GM10248 (cell line): ENCODE measurements around the gene G2E3.

Experiments
- CTCF ChIA-PET: fragments of 300-600 bp; sonication (Branson Sonifier 250); formaldehyde crosslinking; extraction: SDS; loops from one replicate; lab custom pipeline; 2021; ENCODE audit warnings: antibody characterized with exemption; lab: Yijun Ruan, JAX
- POLR2A ChIA-PET: fragments of 350-650 bp; sonication (Branson Sonifier 250); formaldehyde crosslinking; extraction: SDS; loops from one replicate; lab custom pipeline; 2020; ENCODE audit warnings: antibody characterized with exemption; lab: Yijun Ruan, JAX
- DNase-seq: peaks from one replicate; pipeline ENCODE4 v3.0.0; 2012; ENCODE audit errors: extremely low spot score
- TF ChIP-seq, protein P1 (sequence below): IDR thresholded peaks from 2 replicates; pipeline ENCODE4 v1.5.1; 2012; ENCODE audit warnings: mild to moderate bottlenecking, low read depth; ENCODE audit errors: extremely low read depth, missing control alignments, control extremely low read depth

Gene G2E3

GRCh38 chr14:30656190-30656632 is 97.3 kb downstream of the G2E3 start:
- ChIA-PET CTCF (interaction anchor here (0.7 to 1.1 kb wide), 13 partner anchors 8 to 278 kb away, joined by 3 to 11 read pairs (median 3); no protein-coding TSS in a partner anchor), POLR2A (no interaction called here)
- peak; percentile 14 for DNase-seq
- TF ChIP-seq, protein P1, sequence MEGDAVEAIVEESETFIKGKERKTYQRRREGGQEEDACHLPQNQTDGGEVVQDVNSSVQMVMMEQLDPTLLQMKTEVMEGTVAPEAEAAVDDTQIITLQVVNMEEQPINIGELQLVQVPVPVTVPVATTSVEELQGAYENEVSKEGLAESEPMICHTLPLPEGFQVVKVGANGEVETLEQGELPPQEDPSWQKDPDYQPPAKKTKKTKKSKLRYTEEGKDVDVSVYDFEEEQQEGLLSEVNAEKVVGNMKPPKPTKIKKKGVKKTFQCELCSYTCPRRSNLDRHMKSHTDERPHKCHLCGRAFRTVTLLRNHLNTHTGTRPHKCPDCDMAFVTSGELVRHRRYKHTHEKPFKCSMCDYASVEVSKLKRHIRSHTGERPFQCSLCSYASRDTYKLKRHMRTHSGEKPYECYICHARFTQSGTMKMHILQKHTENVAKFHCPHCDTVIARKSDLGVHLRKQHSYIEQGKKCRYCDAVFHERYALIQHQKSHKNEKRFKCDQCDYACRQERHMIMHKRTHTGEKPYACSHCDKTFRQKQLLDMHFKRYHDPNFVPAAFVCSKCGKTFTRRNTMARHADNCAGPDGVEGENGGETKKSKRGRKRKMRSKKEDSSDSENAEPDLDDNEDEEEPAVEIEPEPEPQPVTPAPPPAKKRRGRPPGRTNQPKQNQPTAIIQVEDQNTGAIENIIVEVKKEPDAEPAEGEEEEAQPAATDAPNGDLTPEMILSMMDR, result peak; percentile 66

DNA sequence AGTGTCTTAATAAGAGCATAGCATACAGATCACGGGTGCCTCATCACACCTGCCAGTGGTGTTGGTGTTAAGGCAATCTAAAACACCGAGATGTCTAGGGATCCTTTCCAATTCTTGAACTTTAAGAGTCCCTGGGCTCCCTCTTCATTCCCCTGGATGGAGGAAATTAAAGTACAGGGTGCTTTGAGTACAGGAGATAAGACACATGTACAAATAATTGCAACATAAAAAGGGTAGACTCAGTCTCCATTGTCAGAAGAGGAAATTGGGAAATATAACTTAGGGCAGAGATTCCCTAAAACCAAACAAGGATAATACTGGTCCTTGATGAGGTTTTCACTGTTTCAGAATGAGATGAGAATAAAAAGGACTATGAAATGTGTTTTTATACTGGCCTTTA is 98.1 kb downstream of the G2E3 start:
- ChIA-PET CTCF (interaction anchor here (0.7 to 1.6 kb wide), 16 partner anchors 9 to 426 kb away, joined by 3 to 11 read pairs (median 3); no protein-coding TSS in a partner anchor), POLR2A (no interaction called here)
- DNase-seq, result no peak
- TF ChIP-seq, protein P1, result no peak

DNA sequence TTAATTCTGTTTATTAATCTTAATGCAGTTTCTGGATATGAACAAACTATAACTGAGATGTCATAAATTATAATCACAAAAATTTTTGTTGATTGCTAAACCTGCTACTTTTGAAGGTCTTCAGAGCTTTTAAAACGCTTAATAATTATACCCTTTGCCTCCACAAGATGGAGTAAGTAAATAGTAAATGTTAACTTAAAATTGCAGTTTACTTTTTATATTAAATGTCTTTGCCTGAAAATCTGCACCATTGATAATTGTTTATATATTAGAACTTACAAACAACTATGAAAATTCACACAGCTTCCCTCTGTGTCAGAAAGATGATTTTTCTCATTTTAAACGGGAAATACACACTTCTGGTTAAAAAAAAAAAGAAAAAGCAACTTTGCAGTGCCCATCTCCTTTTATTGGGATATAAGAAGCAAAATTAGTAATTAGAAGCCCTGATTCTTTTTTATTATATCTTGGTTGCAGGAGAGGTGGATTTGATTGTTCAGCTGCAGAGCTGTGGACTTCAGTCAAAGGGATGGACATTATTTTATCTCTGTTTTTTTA is 98.7 kb downstream of the G2E3 start:
- ChIA-PET CTCF (interaction anchor here (0.7 to 1.6 kb wide), 4 partner anchors 10 to 425 kb away, joined by 3 to 5 read pairs (median 4); no protein-coding TSS in a partner anchor), POLR2A (no interaction called here)
- TF ChIP-seq, protein P1, result no peak
- DNase-seq, result no peak

DNA sequence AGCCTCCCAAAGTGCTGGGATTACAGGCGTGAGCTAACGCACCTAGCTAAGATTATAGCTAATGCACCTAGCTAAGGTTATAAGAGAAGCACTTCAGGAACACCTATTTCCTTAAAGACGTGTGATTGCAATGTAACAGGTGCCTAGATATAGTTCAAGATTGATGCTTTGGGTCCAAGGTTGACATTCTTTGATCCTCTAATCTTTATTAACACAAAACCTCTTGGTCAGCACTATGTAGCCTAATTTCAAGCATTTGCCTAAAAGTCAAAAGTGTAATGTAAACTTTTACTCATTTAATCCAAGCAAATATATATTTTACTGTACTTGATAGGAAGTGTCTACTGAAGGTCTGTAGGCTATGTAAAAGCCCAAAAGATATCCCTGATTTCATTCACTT is 99.7 kb downstream of the G2E3 start:
- TF ChIP-seq, protein P1, result no peak
- no peak for DNase-seq
- CTCF ChIA-PET, result interaction anchor here (1.5 to 1.9 kb wide), 4 partner anchors 12 to 424 kb away, joined by 3 to 6 read pairs (median 5); no protein-coding TSS in a partner anchor
- POLR2A ChIA-PET, result no interaction called here

DNA sequence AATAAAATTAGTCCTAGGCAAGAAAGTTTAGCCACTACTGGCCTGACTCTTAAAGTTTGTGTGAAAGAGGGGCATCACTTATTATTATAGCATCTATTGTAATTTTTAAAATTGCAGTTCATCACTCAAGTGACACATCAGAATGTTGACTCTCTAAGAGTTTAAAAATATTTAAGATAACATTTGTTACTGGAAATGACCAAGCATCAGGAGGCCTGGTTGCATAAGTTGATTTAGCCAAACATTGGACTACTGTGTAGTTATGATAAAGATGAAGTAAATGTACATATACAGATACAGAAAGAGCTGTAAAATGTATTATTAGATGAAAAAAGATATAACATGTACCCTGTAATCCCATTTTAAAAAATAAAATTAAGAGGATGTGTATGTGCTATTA is 110.6 kb downstream of the G2E3 start:
- no peak for DNase-seq
- CTCF ChIA-PET, result interaction anchor here (2.0 kb wide), 1 partner anchor 11 kb away, joined by 5 read pairs; no protein-coding TSS in a partner anchor
- TF ChIP-seq, protein P1, result no peak
- POLR2A ChIA-PET, result no interaction called here
